ENCODE results near the gene FBXL12.
"Not testable (repeated sequence)": the region's sequence is repeated elsewhere in the genome, so short reads cannot be mapped to it uniquely, and the experiment has no call there.

FBXL12 gene

GRCh38 chr19:9818734-9819595, at the start of gene FBXL12:
TSS of gene FBXL12 (minus strand) at chr19:9819079. CDS start at chr19:9818813, 266 bp downstream.
- DNase-seq, result peak; percentile 100

GRCh38 chr19:9865732-9866501, 47.0 kb upstream of the FBXL12 start:
- DNase-seq, result peak; percentile 66

GRCh38 chr19:9863759-9864158, 44.9 kb upstream of the FBXL12 start:
- DNase-seq, result no peak

- DNase-seq, result peak; percentile 23
These were observed 44.1 kb upstream of the FBXL12 start for GRCh38 chr19:9862938-9863337.

GRCh38 chr19:9861503-9861902, 42.6 kb upstream of the FBXL12 start:
- DNase-seq, result no peak

- no peak for DNase-seq
These were observed 41.5 kb upstream of the FBXL12 start for GRCh38 chr19:9860407-9860806.

- DNase-seq, result no peak
These were observed 39.9 kb upstream of the FBXL12 start for GRCh38 chr19:9858766-9859165.

- peak; percentile 56 for DNase-seq
These were observed 39.3 kb upstream of the FBXL12 start for GRCh38 chr19:9857920-9858746.

GRCh38 chr19:9857076-9857721, 38.3 kb upstream of the FBXL12 start:
- DNase-seq, result no peak

- DNase-seq, result no peak
These were observed 37.7 kb upstream of the FBXL12 start for GRCh38 chr19:9856609-9857008.

GRCh38 chr19:9854282-9854846, 35.5 kb upstream of the FBXL12 start:
- DNase-seq, result no peak

- no peak for DNase-seq
These were observed 31.5 kb upstream of the FBXL12 start for GRCh38 chr19:9850235-9850959.

GRCh38 chr19:9849791-9850190, 30.9 kb upstream of the FBXL12 start:
- DNase-seq, result no peak

- no peak for DNase-seq
These were observed 29.9 kb upstream of the FBXL12 start for GRCh38 chr19:9848762-9849161.

GRCh38 chr19:9848060-9848459, 29.2 kb upstream of the FBXL12 start:
- DNase-seq, result peak; percentile 48

GRCh38 chr19:9847087-9847671, 28.3 kb upstream of the FBXL12 start:
- peak; percentile 40 for DNase-seq

GRCh38 chr19:9843626-9844273, 24.9 kb upstream of the FBXL12 start:
- not testable (repeated sequence) for DNase-seq

- DNase-seq, result no peak
These were observed 24.2 kb upstream of the FBXL12 start for GRCh38 chr19:9842834-9843625.

- DNase-seq, result no peak
These were observed 20.5 kb upstream of the FBXL12 start for GRCh38 chr19:9839415-9839814.

- DNase-seq, result no peak
These were observed 19.4 kb upstream of the FBXL12 start for GRCh38 chr19:9838324-9838723.
